ENCODE data around the gene SPRR2D. TPM values are rescaled to one million over a fixed set of nuclear protein-coding genes. Genes with fewer than 3 reads are reported as not detected.

SPRR2D gene
- total and polyA plus RNA-seq, 3 donors from 2014 or later, result 0.56 to 0.74 TPM; not detected in 1

DNA sequence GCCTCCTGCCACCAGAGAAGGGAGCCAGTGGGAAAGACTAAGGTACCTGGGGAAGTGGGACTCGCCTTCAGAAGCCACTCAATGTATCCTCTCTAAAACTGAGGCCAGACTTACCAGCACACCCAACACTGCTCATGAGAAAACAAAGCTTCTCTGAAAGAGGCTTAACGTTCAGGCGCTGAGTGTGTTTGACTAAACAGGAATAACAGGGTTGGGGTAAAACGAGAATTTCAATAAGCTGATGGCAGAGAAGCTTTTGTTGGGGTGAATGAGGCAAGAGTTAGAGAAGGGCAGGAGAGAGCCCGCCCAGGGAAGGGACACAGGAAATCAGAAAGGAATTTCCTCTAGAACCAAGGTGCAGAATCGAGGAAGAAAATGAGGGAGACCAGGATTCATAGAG lies 41.1 kb downstream of the SPRR2D start:
- TF ChIP-seq POLR2A (IDR thresholded peaks at IDR 0.05), result no peak
- TF ChIP-seq, protein P1, sequence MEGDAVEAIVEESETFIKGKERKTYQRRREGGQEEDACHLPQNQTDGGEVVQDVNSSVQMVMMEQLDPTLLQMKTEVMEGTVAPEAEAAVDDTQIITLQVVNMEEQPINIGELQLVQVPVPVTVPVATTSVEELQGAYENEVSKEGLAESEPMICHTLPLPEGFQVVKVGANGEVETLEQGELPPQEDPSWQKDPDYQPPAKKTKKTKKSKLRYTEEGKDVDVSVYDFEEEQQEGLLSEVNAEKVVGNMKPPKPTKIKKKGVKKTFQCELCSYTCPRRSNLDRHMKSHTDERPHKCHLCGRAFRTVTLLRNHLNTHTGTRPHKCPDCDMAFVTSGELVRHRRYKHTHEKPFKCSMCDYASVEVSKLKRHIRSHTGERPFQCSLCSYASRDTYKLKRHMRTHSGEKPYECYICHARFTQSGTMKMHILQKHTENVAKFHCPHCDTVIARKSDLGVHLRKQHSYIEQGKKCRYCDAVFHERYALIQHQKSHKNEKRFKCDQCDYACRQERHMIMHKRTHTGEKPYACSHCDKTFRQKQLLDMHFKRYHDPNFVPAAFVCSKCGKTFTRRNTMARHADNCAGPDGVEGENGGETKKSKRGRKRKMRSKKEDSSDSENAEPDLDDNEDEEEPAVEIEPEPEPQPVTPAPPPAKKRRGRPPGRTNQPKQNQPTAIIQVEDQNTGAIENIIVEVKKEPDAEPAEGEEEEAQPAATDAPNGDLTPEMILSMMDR (IDR thresholded peaks at IDR 0.05), result no peak
- Histone ChIP-seq H3K27ac (no peak overlapping the region), H3K9me3 (no peaks in the 10 kb centered on the region), H3K4me1 (no peaks in the 10 kb centered on the region), H3K27me3 (no peaks in the 10 kb centered on the region), H3K36me3 (ENCODE audit: low read depth, missing control alignments) (no peaks in the 10 kb centered on the region), H3K4me3 (no peak overlapping the region)
- WGBS, 2 donors, result 83 to 93% methylated on average over 6 of the region's 6 CpGs
- intact Hi-C loops (cut with DNase I; ENCODE audit: low total_unique reads), result no loop called here
- DNase-seq, result no peak

DNA sequence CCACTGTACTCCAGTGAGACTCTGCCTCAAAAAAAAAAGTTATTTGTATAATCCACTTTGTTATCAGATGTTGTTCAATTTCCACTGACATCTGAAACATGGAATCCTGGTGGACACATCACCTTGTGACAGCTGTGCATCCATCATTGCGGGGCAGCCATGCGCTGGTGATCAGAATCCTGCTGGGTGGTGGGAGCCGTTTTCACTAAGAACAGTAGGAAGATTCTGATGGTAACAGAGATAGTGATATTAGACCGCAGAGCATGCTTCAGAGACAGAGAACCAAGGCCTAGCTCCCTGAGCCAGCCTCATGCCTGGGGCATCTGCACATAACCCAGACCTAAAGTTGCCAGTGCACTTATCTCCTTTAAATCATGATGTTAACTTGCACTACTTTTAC lies 42.4 kb downstream of the SPRR2D start:
- no peak for DNase-seq
- no peaks in the 10 kb centered on the region for H3K36me3 ChIP-seq (ENCODE audit: low read depth, missing control alignments)
- intact Hi-C loops (cut with DNase I; ENCODE audit: low total_unique reads), result no loop called here
- H3K27ac ChIP-seq, result no peak overlapping the region
- no peaks in the 10 kb centered on the region for H3K27me3 ChIP-seq
- TF ChIP-seq POLR2A (IDR thresholded peaks at IDR 0.05), result no peak
- TF ChIP-seq, protein P1 (IDR thresholded peaks at IDR 0.05), result no peak
- WGBS, 2 donors, result 83 to 90% methylated on average over 4 of the region's 4 CpGs
- no peak overlapping the region for H3K4me3 ChIP-seq
- H3K4me1 ChIP-seq, result no peaks in the 10 kb centered on the region
- H3K9me3 ChIP-seq, result no peaks in the 10 kb centered on the region

DNA sequence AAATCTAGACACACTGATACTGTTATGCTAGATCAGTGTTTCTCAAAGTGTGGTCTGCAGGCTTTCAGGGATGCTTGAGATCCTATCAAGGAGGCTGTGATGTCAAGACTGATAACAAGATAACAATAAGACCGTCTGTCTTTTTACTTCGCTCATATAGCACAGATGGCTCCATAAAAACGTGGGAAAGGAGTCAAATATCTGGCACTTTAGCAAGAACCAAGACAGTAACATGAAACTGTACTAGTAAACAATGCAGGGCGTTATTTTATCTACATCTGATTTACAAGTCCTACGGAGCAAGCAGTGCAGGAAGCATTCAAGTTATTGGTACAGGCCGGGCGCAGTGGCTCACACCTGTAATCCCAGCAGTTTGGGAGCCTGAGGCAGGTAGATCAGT lies 43.0 kb downstream of the SPRR2D start:
- 54 to 61% methylated on average over 7 of the region's 7 CpGs for WGBS, 2 donors
- H3K36me3 ChIP-seq (ENCODE audit: low read depth, missing control alignments), result no peaks in the 10 kb centered on the region
- no peak overlapping the region for H3K27ac ChIP-seq
- H3K9me3 ChIP-seq, result no peaks in the 10 kb centered on the region
- intact Hi-C loops (cut with DNase I; ENCODE audit: low total_unique reads), result no loop called here
- no peak overlapping the region for H3K4me3 ChIP-seq
- no peak for DNase-seq
- TF ChIP-seq, protein P1 (IDR thresholded peaks at IDR 0.05), result no peak
- TF ChIP-seq POLR2A (IDR thresholded peaks at IDR 0.05), result no peak
- H3K27me3 ChIP-seq, result no peaks in the 10 kb centered on the region
- no peaks in the 10 kb centered on the region for H3K4me1 ChIP-seq

DNA sequence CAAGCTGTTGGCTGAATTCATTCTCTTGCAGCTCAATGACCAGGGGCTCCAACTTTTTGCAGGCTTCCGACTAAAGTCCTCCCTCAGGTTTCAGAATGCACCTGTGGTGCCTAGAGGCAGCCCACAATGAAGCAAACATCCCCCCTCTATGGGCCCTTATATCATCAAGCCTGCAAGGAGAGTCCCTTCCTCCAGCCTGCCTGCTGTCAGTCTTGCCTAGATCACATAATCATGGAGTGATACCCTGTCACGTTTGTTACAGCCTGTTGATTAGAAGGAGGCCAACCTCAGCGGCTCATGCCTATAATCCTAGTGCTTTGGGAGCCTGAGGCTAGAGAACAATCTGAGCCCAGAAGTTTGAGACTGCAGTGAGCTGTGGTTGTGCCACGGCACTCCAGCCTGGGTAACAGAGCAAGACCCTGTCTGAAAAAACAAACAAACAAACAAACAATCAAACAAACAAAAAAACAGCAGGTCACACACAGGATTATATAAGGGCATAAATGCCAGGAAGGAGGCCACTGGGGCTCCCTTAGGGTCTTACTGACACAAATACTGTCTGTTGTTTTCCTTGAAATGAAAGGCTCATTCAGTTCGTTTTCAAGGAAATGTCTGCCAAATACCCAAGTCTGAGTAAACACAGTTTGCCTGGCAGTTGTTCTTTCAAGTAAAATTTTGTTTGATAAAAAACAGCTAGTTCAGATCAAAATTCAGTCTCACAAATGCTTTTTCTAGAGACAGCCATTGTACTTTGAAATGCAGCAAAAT lies 44.1 kb downstream of the SPRR2D start:
- H3K4me1 ChIP-seq, result no peaks in the 10 kb centered on the region
- no peak for TF ChIP-seq POLR2A (IDR thresholded peaks at IDR 0.05)
- TF ChIP-seq, protein P1 (IDR thresholded peaks at IDR 0.05), result no peak
- no peaks in the 10 kb centered on the region for H3K36me3 ChIP-seq (ENCODE audit: low read depth, missing control alignments)
- intact Hi-C loops (cut with DNase I; ENCODE audit: low total_unique reads), result no loop called here
- no peak for DNase-seq
- H3K27ac ChIP-seq, result no peak overlapping the region
- WGBS, 2 donors, result 40 to 45% methylated on average over 3 to 5 of the region's 5 CpGs
- no peak overlapping the region for H3K4me3 ChIP-seq
- H3K27me3 ChIP-seq, result no peaks in the 10 kb centered on the region
- H3K9me3 ChIP-seq, result no peaks in the 10 kb centered on the region

DNA sequence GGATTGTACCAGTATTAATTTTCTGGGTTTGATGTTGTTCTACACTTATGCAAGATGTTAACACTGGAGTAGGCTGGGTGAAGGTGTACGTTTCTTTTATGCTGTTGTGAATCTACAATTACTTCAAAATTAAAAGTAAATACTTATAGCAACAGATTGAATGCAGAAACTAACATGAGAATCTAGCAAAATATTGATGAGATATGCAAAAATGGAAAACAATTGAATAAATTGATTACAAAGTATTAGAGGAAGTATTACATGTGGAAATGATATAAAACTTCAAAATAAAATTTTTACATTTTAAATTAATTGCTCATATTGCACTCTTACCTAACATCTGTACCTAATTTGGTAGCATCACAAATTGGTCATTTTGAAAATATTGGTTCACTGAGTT lies 45.1 kb downstream of the SPRR2D start:
- no peak overlapping the region for H3K4me3 ChIP-seq
- no peaks in the 10 kb centered on the region for H3K36me3 ChIP-seq (ENCODE audit: low read depth, missing control alignments)
- intact Hi-C loops (cut with DNase I; ENCODE audit: low total_unique reads), result no loop called here
- no peaks in the 10 kb centered on the region for H3K9me3 ChIP-seq
- H3K27me3 ChIP-seq, result no peaks in the 10 kb centered on the region
- WGBS, 2 donors, result 33 to 38% methylated on average over 1 of the region's 1 CpG
- TF ChIP-seq, protein P1 (IDR thresholded peaks at IDR 0.05), result no peak
- no peak for TF ChIP-seq POLR2A (IDR thresholded peaks at IDR 0.05)
- no peak for DNase-seq
- no peaks in the 10 kb centered on the region for H3K4me1 ChIP-seq
- no peak overlapping the region for H3K27ac ChIP-seq

Data from testis (tissue), 3 donors.